Calu3 (cell line): Measurements from ENCODE around the gene VSIR. TPM values are rescaled to one million over a fixed set of nuclear protein-coding genes. Genes with fewer than 3 reads are reported as not detected.
A peak's percentile ranks its signal among the peaks of the same experiment; 100 is the strongest.

ENCODE experiments used
- BruUV-seq: library from RNA; stranded (reverse); fragments of 400-500 nt; replicated peaks from 2 replicates; lab custom pipeline; 2021; lab: Mats Ljungman, UMichigan
- CTCF ChIA-PET: fragments of 300-600 bp; sonication (Branson Sonifier 250); formaldehyde crosslinking; loops from one replicate; lab custom pipeline; 2022; ENCODE audit warnings: antibody characterized with exemption; lab: Charles Lee
- DNase-seq: peaks from one replicate; pipeline ENCODE4 v3.0.0; 2022
- H3K27ac Mint-ChIP-seq: one replicate; pipeline ENCODE4 v1.8.0; 2022; ENCODE audit warnings: mixed read lengths; ENCODE audit not compliant: unreplicated experiment
- H3K27me3 Mint-ChIP-seq: one replicate; pipeline ENCODE4 v1.8.0; 2022; ENCODE audit warnings: mixed read lengths; ENCODE audit not compliant: unreplicated experiment
- H3K36me3 Mint-ChIP-seq: one replicate; pipeline ENCODE4 v1.8.0; 2022; ENCODE audit warnings: mild to moderate bottlenecking, moderate library complexity, mixed read lengths; ENCODE audit not compliant: insufficient read depth, unreplicated experiment
- H3K4me1 Mint-ChIP-seq: one replicate; pipeline ENCODE4 v1.8.0; 2022; ENCODE audit warnings: mild to moderate bottlenecking, low read depth, mixed read lengths; ENCODE audit not compliant: unreplicated experiment
- H3K4me3 Mint-ChIP-seq: one replicate; pipeline ENCODE4 v1.8.0; 2022; ENCODE audit warnings: mild to moderate bottlenecking, low read depth, moderate library complexity, mixed read lengths; ENCODE audit not compliant: unreplicated experiment
- H3K9me3 Mint-ChIP-seq: one replicate; pipeline ENCODE4 v1.8.0; 2022; ENCODE audit warnings: low read depth, mixed read lengths; ENCODE audit not compliant: unreplicated experiment
- CTCF ChIP-seq: fragments of 200-600 bp; IDR thresholded peaks from one replicate; pipeline ENCODE4 v1.8.0; 2022; ENCODE audit warnings: antibody characterized with exemption; ENCODE audit not compliant: unreplicated experiment
- intact Hi-C: fragments of 100-400 bp; cut with micrococcal nuclease; formaldehyde crosslinking; loops from one replicate; pipeline ENCODE4 v1.10.0; 2022; ENCODE audit not compliant: unreplicated experiment
- total RNA-seq: library from RNA; stranded (reverse); gene quantifications from 2 replicates; pipeline ENCODE4 v1.2.3, GENCODE V29; 2022

Gene VSIR
- total RNA-seq, 1 experiment from 2014 or later, result 30.1 TPM

- BruUV-seq, result no TSS peak
Observed at GRCh38 chr10:71752391-71753090, 20.8 kb downstream of the VSIR start.

GRCh38 chr10:71751515-71752224, 21.6 kb downstream of the VSIR start:
- no TSS peak for BruUV-seq
- Mint-ChIP-seq H3K9me3 (no peaks in the 10 kb centered on the region), H3K27me3 (no peaks in the 10 kb centered on the region), H3K4me3 (no peak overlapping the region), H3K4me1 (peaks cover 11% of the 10 kb centered on the region), H3K27ac (no peak overlapping the region), H3K36me3 (peaks cover 21% of the 10 kb centered on the region)
- intact Hi-C loops, result no loop called here
- DNase-seq, result no peak
- TF ChIP-seq CTCF, result no peak
- CTCF ChIA-PET, result interaction anchor here (1.1 to 1.5 kb wide), 2 partner anchors 8 to 15 kb away, joined by 3 to 7 read pairs; no protein-coding TSS in a partner anchor

More at GRCh38 chr10:71752391-71753090, 20.8 kb downstream of the VSIR start:
- Mint-ChIP-seq H3K36me3 (peaks cover 21% of the 10 kb centered on the region), H3K9me3 (no peaks in the 10 kb centered on the region), H3K27me3 (no peaks in the 10 kb centered on the region), H3K4me1 (peaks cover 2% of the 10 kb centered on the region), H3K4me3 (no peak overlapping the region), H3K27ac (no peak overlapping the region)
- no peak for DNase-seq
- CTCF ChIA-PET, result interaction anchor here (1.1 to 1.5 kb wide), 2 partner anchors 9 to 14 kb away, joined by 3 to 7 read pairs; no protein-coding TSS in a partner anchor
- intact Hi-C loops, result no loop called here
- no peak for TF ChIP-seq CTCF

GRCh38 chr10:71750986-71751385, 22.3 kb downstream of the VSIR start:
- no TSS peak for BruUV-seq
- Mint-ChIP-seq H3K9me3 (no peaks in the 10 kb centered on the region), H3K4me1 (peaks cover 17% of the 10 kb centered on the region), H3K36me3 (peaks cover 26% of the 10 kb centered on the region), H3K4me3 (no peak overlapping the region), H3K27me3 (no peaks in the 10 kb centered on the region), H3K27ac (no peak overlapping the region)
- no peak for TF ChIP-seq CTCF
- DNase-seq, result no peak
- intact Hi-C loops, result no loop called here
- CTCF ChIA-PET, result no interaction called here

GRCh38 chr10:71750124-71750841, 23.0 kb downstream of the VSIR start:
- H3K9me3 Mint-ChIP-seq, result no peaks in the 10 kb centered on the region
- no peak overlapping the region for H3K4me3 Mint-ChIP-seq

More at GRCh38 chr10:71750124-71750841, 23.0 kb downstream of the VSIR start:
- BruUV-seq, result TSS peak; percentile 53
- TF ChIP-seq CTCF, result no peak
- Mint-ChIP-seq H3K27me3 (no peaks in the 10 kb centered on the region), H3K4me1 (peaks cover 21% of the 10 kb centered on the region), H3K27ac (no peak overlapping the region), H3K36me3 (peaks cover 30% of the 10 kb centered on the region)
- intact Hi-C loops, result no loop called here
- CTCF ChIA-PET, result no interaction called here
- no peak for DNase-seq
